PC-9 (cell line): ENCODE results near the gene TACR2. TPM values are rescaled to one million over a fixed set of nuclear protein-coding genes. Genes with fewer than 3 reads are reported as not detected.

ENCODE experiments used
- BruUV-seq: library from RNA; stranded (reverse); fragments of 400-500 nt; replicated peaks from 2 replicates; lab custom pipeline; 2021; lab: Mats Ljungman, UMichigan
- CTCF ChIA-PET: fragments of 300-600 bp; sonication (Branson Sonifier 250); formaldehyde crosslinking; loops from one replicate; lab custom pipeline; 2022; ENCODE audit warnings: antibody characterized with exemption; lab: Charles Lee
- POLR2A ChIA-PET: fragments of 300-600 bp; sonication (Branson Sonifier 250); formaldehyde crosslinking; loops from one replicate; lab custom pipeline; 2022; ENCODE audit warnings: antibody characterized with exemption; ENCODE audit not compliant: unreplicated experiment; lab: Charles Lee
- DNase-seq, 2 experiments: peaks; one replicate each; pipeline versions ENCODE4 v3.0.0 to v3.0.0-alpha.2; 2015 to 2022; ENCODE audit warnings: mixed read lengths in 1 of 2
- H2AFZ ChIP-seq: fragments of 200-600 bp; sonication (generic); 2 replicates; pipeline ENCODE4 v1.8.1; 2017; ENCODE audit warnings: antibody characterized with exemption
- H3F3A ChIP-seq: fragments of 200-600 bp; sonication (generic); 2 replicates; pipeline ENCODE4 v1.8.1; 2017; ENCODE audit warnings: antibody characterized with exemption, mild to moderate bottlenecking, low read depth; ENCODE audit not compliant: insufficient read depth
- H3K27ac ChIP-seq: fragments of 200-600 bp; sonication (generic); 2 replicates; pipeline ENCODE4 v1.6.1; 2016; ENCODE audit warnings: mixed run types
- H3K27me3 ChIP-seq: fragments of 200-600 bp; sonication (generic); 2 replicates; pipeline ENCODE4 v1.6.1; 2016; ENCODE audit warnings: low read depth, mixed run types; ENCODE audit not compliant: insufficient read depth
- H3K36me3 ChIP-seq: fragments of 200-600 bp; sonication (generic); 2 replicates; pipeline ENCODE4 v1.6.1; 2016; ENCODE audit warnings: low read depth, mixed run types
- H3K4me1 ChIP-seq: fragments of 200-600 bp; sonication (generic); replicated peaks from 2 replicates; pipeline ENCODE4 v1.6.1; 2016; ENCODE audit warnings: mixed run types; ENCODE audit not compliant: insufficient read depth
- H3K4me2 ChIP-seq: fragments of 200-600 bp; sonication (generic); 2 replicates; pipeline ENCODE4 v1.6.1; 2017; ENCODE audit warnings: mixed run types
- H3K4me3 ChIP-seq: fragments of 200-600 bp; sonication (generic); 2 replicates; pipeline ENCODE4 v1.6.1; 2016; ENCODE audit warnings: mixed run types
- H3K79me2 ChIP-seq: fragments of 200-600 bp; sonication (generic); 2 replicates; pipeline ENCODE4 v1.6.1; 2017; ENCODE audit warnings: low read depth, mixed run types
- H3K9me2 ChIP-seq: fragments of 200-600 bp; sonication (generic); 2 replicates; pipeline ENCODE4 v1.8.1; 2017; ENCODE audit warnings: mild to moderate bottlenecking; ENCODE audit not compliant: insufficient read depth
- H3K9me3 ChIP-seq: fragments of 200-600 bp; sonication (generic); 2 replicates; pipeline ENCODE4 v1.8.1; 2016; ENCODE audit warnings: low read depth; ENCODE audit not compliant: insufficient read depth
- H4K20me1 ChIP-seq: fragments of 200-600 bp; sonication (generic); 2 replicates; pipeline ENCODE4 v1.8.1; 2017; ENCODE audit not compliant: insufficient read depth
- EZH2 ChIP-seq: fragments of 200-600 bp; sonication (generic); IDR thresholded peaks from 2 replicates; pipeline ENCODE4 v1.8.0; 2017; ENCODE audit warnings: antibody characterized with exemption, low read depth
- intact Hi-C: fragments of 100-400 bp; cut with micrococcal nuclease; formaldehyde crosslinking; loops from one replicate; pipeline ENCODE4 v1.10.0; 2022; ENCODE audit not compliant: unreplicated experiment
- total RNA-seq: library from RNA; stranded (reverse); gene quantifications from 2 replicates; pipeline ENCODE4 v1.2.3, GENCODE V29; 2021
- TF ChIP-seq, protein P1 (sequence below): fragments of 200-600 bp; sonication (generic); conservative IDR thresholded peaks from 2 replicates; pipeline ENCODE4 v1.6.1; 2017; ENCODE audit warnings: mixed run types, antibody characterized with exemption, mild to moderate bottlenecking, moderate library complexity

TACR2 gene
- total RNA-seq, 1 experiment from 2014 or later, result not detected

DNA sequence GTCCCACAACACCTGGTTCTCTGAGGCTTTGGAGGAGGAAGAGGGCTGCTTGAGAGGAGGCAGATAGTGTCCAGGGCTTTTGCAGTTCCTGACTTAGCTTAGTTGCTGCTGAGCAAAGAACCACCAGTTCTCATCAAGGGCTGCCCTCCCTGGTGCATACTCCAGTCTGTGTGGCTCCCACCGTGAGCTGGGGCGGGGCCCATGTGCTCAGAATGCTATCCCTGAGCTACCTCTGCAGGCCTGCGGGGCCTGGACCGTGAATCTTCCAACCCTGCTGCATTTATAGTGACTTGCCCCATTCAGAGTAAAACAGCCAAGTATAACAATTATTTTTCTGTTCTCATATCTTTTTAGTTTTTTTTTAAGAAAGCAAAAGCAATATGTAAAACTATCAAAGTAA is 49.2 kb downstream of the TACR2 start:
- CTCF ChIA-PET, result no interaction called here
- intact Hi-C loops, result no loop called here
- H3K79me2 ChIP-seq, result peaks cover 17% of the 10 kb centered on the region
- H3K4me2 ChIP-seq, result no peak overlapping the region
- TF ChIP-seq, protein P1, sequence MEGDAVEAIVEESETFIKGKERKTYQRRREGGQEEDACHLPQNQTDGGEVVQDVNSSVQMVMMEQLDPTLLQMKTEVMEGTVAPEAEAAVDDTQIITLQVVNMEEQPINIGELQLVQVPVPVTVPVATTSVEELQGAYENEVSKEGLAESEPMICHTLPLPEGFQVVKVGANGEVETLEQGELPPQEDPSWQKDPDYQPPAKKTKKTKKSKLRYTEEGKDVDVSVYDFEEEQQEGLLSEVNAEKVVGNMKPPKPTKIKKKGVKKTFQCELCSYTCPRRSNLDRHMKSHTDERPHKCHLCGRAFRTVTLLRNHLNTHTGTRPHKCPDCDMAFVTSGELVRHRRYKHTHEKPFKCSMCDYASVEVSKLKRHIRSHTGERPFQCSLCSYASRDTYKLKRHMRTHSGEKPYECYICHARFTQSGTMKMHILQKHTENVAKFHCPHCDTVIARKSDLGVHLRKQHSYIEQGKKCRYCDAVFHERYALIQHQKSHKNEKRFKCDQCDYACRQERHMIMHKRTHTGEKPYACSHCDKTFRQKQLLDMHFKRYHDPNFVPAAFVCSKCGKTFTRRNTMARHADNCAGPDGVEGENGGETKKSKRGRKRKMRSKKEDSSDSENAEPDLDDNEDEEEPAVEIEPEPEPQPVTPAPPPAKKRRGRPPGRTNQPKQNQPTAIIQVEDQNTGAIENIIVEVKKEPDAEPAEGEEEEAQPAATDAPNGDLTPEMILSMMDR, result no peak
- no peak for TF ChIP-seq EZH2
- H3K36me3 ChIP-seq, result 0 out of 2 replicates have a peak, but pooled peaks cover 18% of the 10 kb centered on the region
- peaks cover 12% of the 10 kb centered on the region for H3F3A ChIP-seq
- no peak overlapping the region for H2AFZ ChIP-seq
- POLR2A ChIA-PET, result no interaction called here
- H3K9me2 ChIP-seq, result no peaks in the 10 kb centered on the region
- no peak for DNase-seq
- H4K20me1 ChIP-seq, result no peaks in the 10 kb centered on the region
- H3K4me3 ChIP-seq, result no peak overlapping the region
- H3K4me1 ChIP-seq, result peaks cover 14% of the 10 kb centered on the region
- H3K9me3 ChIP-seq, result no peaks in the 10 kb centered on the region
- no peak overlapping the region for H3K27ac ChIP-seq
- no peaks in the 10 kb centered on the region for H3K27me3 ChIP-seq
- BruUV-seq, result no TSS peak

DNA sequence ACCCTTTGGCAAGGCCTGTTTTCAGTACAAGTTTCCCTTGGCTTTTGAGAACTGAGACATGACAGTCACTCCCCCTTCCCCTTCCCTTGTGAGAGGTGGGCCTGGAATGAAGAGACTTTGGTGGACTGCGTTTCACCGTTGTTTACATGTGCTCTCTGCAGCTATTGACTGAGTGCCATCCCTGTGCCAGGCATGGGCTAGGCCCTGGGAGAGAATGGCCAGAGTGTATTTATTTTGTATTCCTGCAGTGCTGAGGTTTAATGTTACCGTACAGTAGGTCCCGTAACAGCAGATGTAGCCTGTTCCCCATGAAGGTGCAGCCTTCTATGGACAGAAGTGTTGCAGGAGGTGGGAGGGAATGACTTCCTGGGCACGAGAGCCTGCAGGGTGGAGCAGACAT is 50.0 kb downstream of the TACR2 start:
- TF ChIP-seq, protein P1, result no peak
- no peak for TF ChIP-seq EZH2
- ChIA-PET POLR2A (no interaction called here), CTCF (no interaction called here)

DNA sequence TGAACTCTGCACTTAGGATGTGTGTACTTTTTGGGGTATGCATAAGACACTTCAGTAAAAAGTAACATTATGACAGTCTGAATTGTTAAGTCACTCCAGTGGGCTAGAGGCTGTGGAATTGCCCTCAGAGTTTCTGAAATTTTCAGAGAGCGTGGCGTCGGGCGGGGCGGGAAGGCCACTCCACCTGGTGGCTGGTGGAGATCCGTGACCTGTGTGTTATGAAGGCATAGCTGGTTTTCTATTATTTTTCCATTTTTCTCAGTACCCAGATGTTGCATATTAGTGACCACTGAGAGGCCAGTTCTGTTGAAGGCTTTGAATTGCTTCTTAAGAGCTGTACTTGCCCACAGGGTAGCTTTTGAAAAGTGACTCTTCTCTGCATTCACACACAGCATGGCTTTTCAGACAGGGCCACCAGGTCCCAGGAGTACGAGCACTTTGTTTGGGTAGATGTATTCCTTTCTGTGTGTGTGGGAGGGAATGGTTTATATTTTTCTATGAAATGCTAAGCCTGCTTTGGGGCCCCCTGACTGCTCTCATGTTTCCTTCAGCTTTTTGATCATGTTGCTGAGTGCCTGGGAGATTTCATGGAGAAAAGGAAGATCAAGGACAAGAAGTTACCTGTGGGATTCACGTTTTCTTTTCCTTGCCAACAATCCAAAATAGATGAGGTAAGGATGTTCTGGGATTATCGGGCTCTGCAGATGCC is 52.3 kb downstream of the TACR2 start:
- Histone ChIP-seq H3F3A (peaks cover 42% of the 10 kb centered on the region), H3K79me2 (peaks cover 31% of the 10 kb centered on the region), H3K4me3 (no peak overlapping the region), H3K36me3 (peaks cover 19% of the 10 kb centered on the region; the same call in 1 of the 2 replicates), H3K9me3 (no peaks in the 10 kb centered on the region), H3K27ac (no peak overlapping the region; the same call in 1 of the 2 replicates), H4K20me1 (no peaks in the 10 kb centered on the region), H3K9me2 (no peaks in the 10 kb centered on the region), H2AFZ (no peak overlapping the region), H3K4me2 (no peak overlapping the region), H3K27me3 (no peaks in the 10 kb centered on the region), H3K4me1 (peaks cover 45% of the 10 kb centered on the region)
- BruUV-seq, result no TSS peak
- DNase-seq, result no peak
- CTCF ChIA-PET, result no interaction called here
- intact Hi-C loops, result no loop called here
- TF ChIP-seq EZH2, result no peak
- TF ChIP-seq, protein P1, result no peak
- POLR2A ChIA-PET, result no interaction called here

More for the DNA sequence above, 50.0 kb downstream of the TACR2 start:
- Histone ChIP-seq H3K4me1 (peaks cover 22% of the 10 kb centered on the region), H3K4me3 (no peak overlapping the region), H3K36me3 (peaks cover 19% of the 10 kb centered on the region; the same call in 1 of the 2 replicates), H3K27ac (no peak overlapping the region), H3K4me2 (no peak overlapping the region), H3K27me3 (no peaks in the 10 kb centered on the region), H4K20me1 (no peaks in the 10 kb centered on the region), H2AFZ (no peak overlapping the region), H3K9me2 (no peaks in the 10 kb centered on the region), H3K79me2 (peaks cover 19% of the 10 kb centered on the region), H3K9me3 (no peaks in the 10 kb centered on the region), H3F3A (peaks cover 20% of the 10 kb centered on the region)
- no peak for DNase-seq
- intact Hi-C loops, result no loop called here
- BruUV-seq, result no TSS peak
